Gastrocnemius medialis (tissue), 4 donors: Measurements from ENCODE around the gene GRM5.

Experiments
- CTCF ChIP-seq, 5 experiments: fragments of 450-650 bp in 3 of 5; fragments of 200-600 bp in 2 of 5; sonication (generic) in 2 of 5; IDR thresholded peaks in 4 of 5; conservative IDR thresholded peaks in 1 of 5; 1 replicate in 4 of 5; 2 replicates in 1 of 5; pipeline ENCODE4 v1.5.1; 2016 to 2019; ENCODE audit warnings: antibody characterized with exemption in 5 of 5, mild to moderate bottlenecking in 3 of 5, moderate library complexity in 3 of 5
- POLR2A ChIP-seq, 2 donors: fragments of 450-650 bp; IDR thresholded peaks; one replicate each; pipeline ENCODE4 v1.6.1; 2017; ENCODE audit warnings: antibody characterized with exemption in 2 of 2, mild to moderate bottlenecking in 2 of 2, moderate library complexity in 2 of 2

GRCh38 chr11:88474655-88475054 lies 591.1 kb downstream of the GRM5 start:
- TF ChIP-seq POLR2A (IDR thresholded peaks at IDR 0.05) (no peak), CTCF (IDR thresholded peaks at IDR 0.05 in 4 of 5, conservative IDR thresholded peaks at IDR 0.05 in 1 of 5) (no peak)
